GM23248 (cell line): ENCODE data around the gene OR5C1. TPM values are rescaled to one million over a fixed set of nuclear protein-coding genes. Genes with fewer than 3 reads are reported as not detected.

Experiments used
- DNase-seq: peaks from one replicate; pipeline ENCODE4 v3.0.0-alpha.2; 2015
- H2AFZ ChIP-seq: fragments of 200-600 bp; sonication (generic); 2 replicates; pipeline ENCODE4 v1.6.1; 2016; ENCODE audit warnings: antibody characterized with exemption
- H3F3A ChIP-seq: fragments of 200-600 bp; sonication (generic); 2 replicates; pipeline ENCODE4 v1.6.1; 2016; ENCODE audit warnings: mild to moderate bottlenecking, antibody characterized with exemption, mixed run types; ENCODE audit not compliant: insufficient read depth
- H3K27ac ChIP-seq: fragments of 200-600 bp; sonication (generic); 2 replicates; pipeline ENCODE4 v1.5.1; 2016; ENCODE audit warnings: mild to moderate bottlenecking
- H3K27me3 ChIP-seq: fragments of 200-600 bp; sonication (generic); replicated peaks from 2 replicates; pipeline ENCODE4 v1.6.1; 2016; ENCODE audit warnings: mild to moderate bottlenecking; ENCODE audit not compliant: insufficient read depth
- H3K36me3 ChIP-seq: fragments of 200-600 bp; sonication (generic); 2 replicates; pipeline ENCODE4 v1.6.1; 2016; ENCODE audit warnings: low read depth, mild to moderate bottlenecking
- H3K4me1 ChIP-seq: fragments of 200-600 bp; sonication (generic); 2 replicates; pipeline ENCODE4 v1.6.1; 2016; ENCODE audit warnings: mild to moderate bottlenecking; ENCODE audit not compliant: insufficient read depth
- H3K4me2 ChIP-seq: fragments of 200-600 bp; sonication (generic); one replicate; pipeline ENCODE4 v1.6.1; 2016; ENCODE audit warnings: mild to moderate bottlenecking; ENCODE audit not compliant: unreplicated experiment
- H3K4me3 ChIP-seq: fragments of 200-600 bp; sonication (generic); 2 replicates; pipeline ENCODE4 v1.5.1; 2016; ENCODE audit warnings: mild to moderate bottlenecking
- H3K79me2 ChIP-seq: fragments of 200-600 bp; sonication (generic); 2 replicates; pipeline ENCODE4 v1.6.1; 2016; ENCODE audit warnings: mild to moderate bottlenecking; ENCODE audit not compliant: insufficient read depth
- H3K9ac ChIP-seq: fragments of 200-600 bp; sonication (generic); 2 replicates; pipeline ENCODE4 v1.6.1; 2016; ENCODE audit warnings: mild to moderate bottlenecking
- H3K9me2 ChIP-seq: fragments of 200-600 bp; sonication (generic); 2 replicates; pipeline ENCODE4 v1.6.1; 2016; ENCODE audit warnings: mixed run types, mild to moderate bottlenecking, moderate library complexity; ENCODE audit not compliant: insufficient read depth
- H3K9me3 ChIP-seq: fragments of 200-600 bp; sonication (generic); one replicate; pipeline ENCODE4 v1.6.1; 2017; ENCODE audit warnings: low read depth
- H4K20me1 ChIP-seq: fragments of 200-600 bp; sonication (generic); 2 replicates; pipeline ENCODE4 v1.6.0; 2016; ENCODE audit not compliant: insufficient read depth
- EZH2 ChIP-seq: fragments of 200-600 bp; sonication (generic); IDR thresholded peaks from 2 replicates; pipeline ENCODE4 v1.6.1; 2018; ENCODE audit warnings: antibody characterized with exemption, mild to moderate bottlenecking; ENCODE audit not compliant: insufficient read depth, poor library complexity, severe bottlenecking
- EZH2phosphoT487 ChIP-seq: fragments of 200-600 bp; sonication (generic); IDR thresholded peaks from 2 replicates; pipeline ENCODE4 v1.6.1; 2018; ENCODE audit warnings: antibody characterized with exemption, moderate library complexity, mild to moderate bottlenecking, low read depth; ENCODE audit not compliant: insufficient read depth
- WGBS, 2 experiments: methylation state at CpG; one replicate each; pipeline ENCODE4 v1.1.6; 2015 to 2017; ENCODE audit warnings: low lambda C conversion rate in 2 of 2, low coverage in 1 of 2; ENCODE audit errors: missing lambda C conversion rate in 2 of 2; 5-methylcytosine and 5-hydroxymethylcytosine counted together
- in situ Hi-C: fragments of 300-500 bp; cut with MboI; formaldehyde crosslinking; loops from 2 replicates; pipeline ENCODE4 v1.15.0; 2020
- polyA plus RNA-seq: library from polyadenylated mRNA; unstranded; fragments of >200 nt; fragmentation: Nextera tagmentation; extraction: Ambion mirVana; gene quantifications from 2 replicates; pipeline ENCODE4 v1.2.1, GENCODE V29; 2016
- total RNA-seq: library from RNA; depleted of rRNA; stranded (reverse); fragments of >200 nt; shearing (Covaris generic); gene quantifications from 2 replicates; pipeline ENCODE4 v1.2.3, GENCODE V29; 2014; rRNA removed

The OR5C1 gene
- not detected in 2 replicates for total RNA-seq
- polyA plus RNA-seq: not detected in 2 replicates

DNA sequence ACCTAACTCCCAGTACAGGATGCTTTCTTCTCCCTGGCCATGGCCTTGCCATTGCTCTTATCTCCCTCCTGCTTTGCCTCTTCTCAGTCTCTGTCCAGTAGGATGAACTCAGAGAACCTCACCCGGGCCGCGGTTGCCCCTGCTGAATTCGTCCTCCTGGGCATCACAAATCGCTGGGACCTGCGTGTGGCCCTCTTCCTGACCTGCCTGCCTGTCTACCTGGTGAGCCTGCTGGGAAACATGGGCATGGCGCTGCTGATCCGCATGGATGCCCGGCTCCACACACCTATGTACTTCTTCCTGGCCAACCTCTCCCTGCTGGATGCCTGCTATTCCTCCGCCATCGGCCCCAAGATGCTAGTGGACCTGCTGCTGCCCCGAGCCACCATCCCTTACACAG is at the start of gene OR5C1:
Gene OR5C1, plus strand, starts transcription at position 103 of the 400 bp plus-strand sequence. Its CDS starts 0 bp downstream, at position 103.
- in situ Hi-C loops: no loop called here
- no peaks in the 10 kb centered on the region for H4K20me1 ChIP-seq
- 85 to 90% methylated on average over 12 of the region's 12 CpGs for WGBS, 2 experiments
- no peaks in the 10 kb centered on the region for H3K9me2 ChIP-seq
- no peak within 1 kb of the TSS for H3K4me2 ChIP-seq
- no peak within 1 kb of the TSS for H3K9ac ChIP-seq
- peaks cover 8% of the 10 kb centered on the region; the same call in 1 of the 2 replicates for H3K4me1 ChIP-seq
- TF ChIP-seq EZH2phosphoT487 (no peak), EZH2 (no peak)
- no peaks in the 10 kb centered on the region for H3K27me3 ChIP-seq
- no peaks in the 10 kb centered on the region for H3K36me3 ChIP-seq
- no peak within 1 kb of the TSS for H3K27ac ChIP-seq
- H3K9me3 ChIP-seq: no peaks in the 10 kb centered on the region
- H3K79me2 ChIP-seq: no peaks in the 10 kb centered on the region
- H2AFZ ChIP-seq: no peak within 1 kb of the TSS
- no peak within 1 kb of the TSS for H3K4me3 ChIP-seq
- DNase-seq: no peak
- H3F3A ChIP-seq: no peaks in the 10 kb centered on the region

DNA sequence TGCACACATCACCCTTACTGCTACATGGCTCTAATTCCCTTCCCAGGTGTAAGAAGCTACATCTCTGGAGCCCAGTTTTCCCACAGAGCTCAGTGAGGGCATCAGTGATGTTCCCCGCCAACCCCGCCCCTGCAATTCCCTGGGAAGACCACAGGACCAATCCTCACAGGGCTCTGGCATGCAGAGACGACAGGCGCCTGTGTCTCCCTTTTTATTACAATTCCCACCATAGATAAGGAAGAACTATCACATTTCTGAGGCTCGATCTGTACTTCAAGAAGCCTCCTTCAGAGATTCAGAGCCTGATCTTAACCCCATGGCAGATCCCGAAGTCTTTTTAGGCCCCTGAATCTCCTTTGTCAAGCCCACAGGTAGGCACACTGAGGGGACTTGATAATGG is 46.7 kb upstream of the OR5C1 start, which contains the start of gene OR1L6:
Gene OR1L6, plus strand, starts transcription at position 301 of the 400 bp plus-strand sequence. CDS start 7,545 bp downstream, outside the sequence.
- Histone ChIP-seq H3K9me2 (no peaks in the 10 kb centered on the region), H3K4me1 (no peaks in the 10 kb centered on the region), H3K36me3 (no peaks in the 10 kb centered on the region), H3K9me3 (no peaks in the 10 kb centered on the region), H2AFZ (no peak within 1 kb of the TSS), H3K79me2 (no peaks in the 10 kb centered on the region), H4K20me1 (no peaks in the 10 kb centered on the region), H3K27me3 (no peaks in the 10 kb centered on the region), H3K4me3 (no peak within 1 kb of the TSS), H3F3A (no peaks in the 10 kb centered on the region), H3K4me2 (no peak within 1 kb of the TSS), H3K27ac (no peak within 1 kb of the TSS), H3K9ac (no peak within 1 kb of the TSS)
- in situ Hi-C loops: no loop called here
- TF ChIP-seq EZH2phosphoT487: no peak
- no peak for TF ChIP-seq EZH2
- DNase-seq: no peak
- 39 to 51% methylated on average over 6 of the region's 6 CpGs for WGBS, 2 experiments

DNA sequence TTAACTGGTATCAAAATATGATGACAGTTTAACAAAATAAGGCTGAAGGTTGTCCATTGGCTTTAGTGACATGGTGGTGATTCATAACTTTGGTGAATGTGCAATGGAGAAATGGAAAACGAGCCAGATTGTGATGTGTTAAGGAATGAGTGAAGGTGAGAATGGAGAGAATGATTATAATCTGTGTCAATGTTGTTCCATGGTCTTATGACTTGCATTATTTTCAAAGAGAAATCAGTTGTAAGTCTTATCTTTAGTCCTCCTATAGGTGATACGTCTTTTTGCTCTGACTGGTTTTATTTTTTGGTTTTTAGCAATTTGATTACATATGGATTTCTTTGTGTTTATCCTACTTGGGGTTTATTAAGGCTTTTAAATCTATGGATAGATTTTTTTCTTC is 33.9 kb upstream of the OR5C1 start:
- Histone ChIP-seq H3K27me3 (no peaks in the 10 kb centered on the region), H3K9me3 (no peaks in the 10 kb centered on the region), H3K4me2 (no peak overlapping the region), H3K27ac (no peak overlapping the region), H3F3A (no peaks in the 10 kb centered on the region), H4K20me1 (no peaks in the 10 kb centered on the region), H3K79me2 (no peaks in the 10 kb centered on the region), H3K9ac (no peak overlapping the region), H3K36me3 (no peaks in the 10 kb centered on the region), H2AFZ (no peak overlapping the region), H3K4me1 (no peaks in the 10 kb centered on the region), H3K4me3 (no peak overlapping the region), H3K9me2 (no peaks in the 10 kb centered on the region)
- no peak for DNase-seq
- in situ Hi-C loops: no loop called here
- WGBS, 2 experiments: 17 to 21% methylated on average over 2 of the region's 2 CpGs
- TF ChIP-seq EZH2phosphoT487 (no peak), EZH2 (no peak)

DNA sequence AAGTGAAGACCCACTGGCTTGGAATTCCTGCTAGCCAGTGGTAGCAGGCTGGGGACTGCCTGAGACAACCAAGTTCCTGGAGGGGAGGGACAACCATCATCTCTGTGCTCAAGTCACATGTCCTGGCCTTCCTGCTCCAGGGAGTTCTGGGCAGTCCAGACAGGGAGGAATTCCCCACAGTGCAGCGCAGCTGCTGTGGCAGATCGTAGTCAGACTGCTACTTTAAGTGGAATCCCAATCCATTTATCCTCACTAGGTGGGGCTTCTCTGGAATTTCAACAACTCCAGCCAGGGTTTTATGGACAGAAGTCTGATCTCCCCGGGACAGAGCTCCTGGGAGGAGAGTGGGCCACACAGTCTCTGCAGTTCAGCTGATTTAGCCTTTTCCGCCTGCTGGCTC is 20.9 kb upstream of the OR5C1 start:
- in situ Hi-C loops: no loop called here
- no peaks in the 10 kb centered on the region for H3K9me2 ChIP-seq
- H3K9me3 ChIP-seq: no peaks in the 10 kb centered on the region
- H3K27me3 ChIP-seq: no peaks in the 10 kb centered on the region
- H3K79me2 ChIP-seq: no peaks in the 10 kb centered on the region
- 30 to 41% methylated on average over 4 of the region's 4 CpGs for WGBS, 2 experiments
- H4K20me1 ChIP-seq: no peaks in the 10 kb centered on the region
- no peak overlapping the region for H3K9ac ChIP-seq
- no peaks in the 10 kb centered on the region for H3K36me3 ChIP-seq
- no peaks in the 10 kb centered on the region for H3F3A ChIP-seq
- no peak for DNase-seq
- no peak overlapping the region for H3K4me2 ChIP-seq
- TF ChIP-seq EZH2phosphoT487 (no peak), EZH2 (no peak)
- no peaks in the 10 kb centered on the region for H3K4me1 ChIP-seq
- no peak overlapping the region for H3K27ac ChIP-seq
- H2AFZ ChIP-seq: no peak overlapping the region
- H3K4me3 ChIP-seq: no peak overlapping the region

DNA sequence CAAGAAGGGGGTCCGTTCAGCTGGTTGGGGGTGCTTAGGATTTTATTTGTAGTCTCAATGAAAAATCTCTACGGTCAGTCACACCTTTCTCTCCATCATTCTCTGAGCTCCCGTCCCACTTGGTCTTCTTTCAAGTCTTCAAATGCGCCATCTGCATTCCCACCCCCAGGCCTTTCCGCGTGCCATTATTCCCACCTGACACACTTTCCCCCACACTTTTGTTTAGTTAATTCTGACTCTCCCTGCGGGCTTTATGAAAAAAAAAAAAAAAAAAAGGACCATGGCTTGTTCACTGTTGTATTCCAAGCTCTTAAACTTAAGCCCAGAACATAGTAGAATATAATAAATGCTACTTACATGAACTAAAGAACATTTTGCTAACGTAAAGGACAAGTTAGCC is 11.7 kb upstream of the OR5C1 start:
- H3K36me3 ChIP-seq: no peaks in the 10 kb centered on the region
- H3K9me3 ChIP-seq: no peaks in the 10 kb centered on the region
- DNase-seq: no peak
- TF ChIP-seq EZH2 (no peak), EZH2phosphoT487 (no peak)
- H3K4me3 ChIP-seq: no peak overlapping the region
- H3K4me2 ChIP-seq: no peak overlapping the region
- in situ Hi-C loops: no loop called here
- H3F3A ChIP-seq: peaks cover 9% of the 10 kb centered on the region; the same call in 1 of the 2 replicates
- H3K79me2 ChIP-seq: no peaks in the 10 kb centered on the region
- no peak overlapping the region for H2AFZ ChIP-seq
- no peak overlapping the region for H3K9ac ChIP-seq
- peaks cover 20% of the 10 kb centered on the region for H3K4me1 ChIP-seq
- H3K27ac ChIP-seq: no peak overlapping the region
- WGBS, 2 experiments: 62 to 69% methylated on average over 8 of the region's 8 CpGs
- H3K9me2 ChIP-seq: no peaks in the 10 kb centered on the region
- no peaks in the 10 kb centered on the region for H3K27me3 ChIP-seq
- H4K20me1 ChIP-seq: no peaks in the 10 kb centered on the region
